GM12878 (cell line): Measurements from ENCODE around the gene DLK2. TPM values are rescaled to one million over a fixed set of nuclear protein-coding genes. Genes with fewer than 3 reads are reported as not detected.

Experiments
- ATAC-seq: fragments of 200-7000 bp; cut with Tn5 transposase; 3 replicates; pipeline ENCODE4 v1.9.1; 2020; ENCODE audit warnings: mild to moderate bottlenecking, moderate library complexity
- BruUV-seq: library from RNA; stranded (reverse); fragments of 400-500 nt; replicated peaks from 2 replicates; lab custom pipeline; 2021; lab: Mats Ljungman, UMichigan
- CTCF ChIA-PET: fragments of 300-600 bp; sonication (Branson Sonifier 250); formaldehyde crosslinking; extraction: SDS; loops from one replicate; lab custom pipeline; 2021; ENCODE audit warnings: inconsistent platforms; lab: Yijun Ruan, JAX
- POLR2A ChIA-PET: fragments of 350-600 bp; formaldehyde crosslinking; extraction: SDS; loops from one replicate; lab custom pipeline; 2021; ENCODE audit warnings: inconsistent platforms; lab: Charles Lee
- RAD21 ChIA-PET: fragments of 300-600 bp; sonication (Branson Sonifier 250); formaldehyde crosslinking; loops from one replicate; lab custom pipeline; 2023; ENCODE audit warnings: antibody characterized with exemption; ENCODE audit not compliant: unreplicated experiment; lab: Charles Lee
- SMC1A ChIA-PET: fragments of 300-600 bp; sonication (Branson Sonifier 250); formaldehyde crosslinking; loops from one replicate; lab custom pipeline; 2023; ENCODE audit not compliant: unreplicated experiment, uncharacterized antibody; lab: Charles Lee
- DNase-seq: peaks from one replicate; pipeline ENCODE4 v3.0.0-alpha.2; 2011; ENCODE audit warnings: low read depth, low spot score
- FAIRE-seq: peaks from 3 replicates; lab custom pipeline; 2011; peaks lifted over from hg19 to GRCh38; lab: Jason Lieb, UNC
- H2AFZ ChIP-seq: 2 replicates; pipeline ENCODE4 v1.6.0; 2011; ENCODE audit warnings: low read depth, low read length, control low read depth; ENCODE audit not compliant: control insufficient read depth
- H3K27ac ChIP-seq: 2 replicates; pipeline ENCODE4 v1.5.1; 2011; ENCODE audit warnings: control low read depth; ENCODE audit not compliant: control insufficient read depth, insufficient read depth
- H3K27me3 ChIP-seq, 2 experiments: replicated peaks in 1 of 2; 2 replicates each; pipeline versions ENCODE4 v1.6.0 to v1.6.1; 2011; ENCODE audit warnings: low read length in 1 of 2; ENCODE audit not compliant: control insufficient read depth in 2 of 2, insufficient read depth in 2 of 2
- H3K36me3 ChIP-seq, 2 experiments: 2 replicates each; pipeline ENCODE4 v1.5.1; 2011; ENCODE audit warnings: low read length in 1 of 2; ENCODE audit not compliant: control insufficient read depth in 2 of 2, insufficient read depth in 2 of 2
- H3K4me1 ChIP-seq: 2 replicates; pipeline ENCODE4 v1.6.1; 2011; ENCODE audit warnings: mild to moderate bottlenecking, low read length, moderate library complexity, mixed read lengths; ENCODE audit not compliant: control insufficient read depth, insufficient read depth
- H3K4me2 ChIP-seq: 2 replicates; pipeline ENCODE4 v1.6.0; 2011; ENCODE audit warnings: control low read depth; ENCODE audit not compliant: control insufficient read depth, insufficient read depth
- H3K4me3 ChIP-seq: fragments of 200-600 bp; sonication (generic); 2 replicates; pipeline ENCODE4 v1.5.1; 2016
- H3K79me2 ChIP-seq: 2 replicates; pipeline ENCODE4 v1.6.0; 2011; ENCODE audit warnings: low read length; ENCODE audit not compliant: control insufficient read depth, insufficient read depth
- H3K9ac ChIP-seq: 2 replicates; pipeline ENCODE4 v1.8.0; 2011; ENCODE audit warnings: low read length, control low read depth, mixed read lengths; ENCODE audit not compliant: control insufficient read depth, insufficient read depth
- H3K9me3 ChIP-seq: replicated peaks from 3 replicates; pipeline ENCODE4 v1.5.1; 2011; ENCODE audit warnings: mild to moderate bottlenecking, low read length; ENCODE audit not compliant: control insufficient read depth, insufficient read depth
- H4K20me1 ChIP-seq: 2 replicates; pipeline ENCODE4 v1.6.0; 2011; ENCODE audit not compliant: control insufficient read depth, insufficient read depth
- BCL11A ChIP-seq: IDR thresholded peaks from 2 replicates; pipeline ENCODE4 v1.6.1; 2011; ENCODE audit warnings: low read depth, low read length
- DPF2 ChIP-seq: fragments of 450-650 bp; IDR thresholded peaks from 2 replicates; pipeline ENCODE4 v1.6.1; 2017; ENCODE audit warnings: mild to moderate bottlenecking
- HDAC2 ChIP-seq: fragments of 200-600 bp; sonication (generic); IDR thresholded peaks from 2 replicates; pipeline ENCODE4 v1.6.1; 2017
- HSF1 ChIP-seq: fragments of 150-350 bp; IDR thresholded peaks from 2 replicates; pipeline ENCODE4 v1.6.1; 2014; ENCODE audit warnings: mild to moderate bottlenecking, low read depth, low read length
- LARP7 ChIP-seq: fragments of 450-650 bp; IDR thresholded peaks from 2 replicates; pipeline ENCODE4 v1.6.1; 2017; ENCODE audit warnings: mild to moderate bottlenecking
- NBN ChIP-seq: fragments of 450-650 bp; IDR thresholded peaks from 2 replicates; pipeline ENCODE4 v1.6.1; 2016
- NR2C2 ChIP-seq: IDR thresholded peaks from 2 replicates; pipeline ENCODE4 v1.6.1; 2011; ENCODE audit warnings: borderline replicate concordance, low read depth; ENCODE audit not compliant: control insufficient read depth, insufficient read length
- NR2F1 ChIP-seq: fragments of 450-650 bp; conservative IDR thresholded peaks from 2 replicates; pipeline ENCODE4 v1.6.1; 2017; ENCODE audit warnings: mild to moderate bottlenecking
- RELA ChIP-seq: fragments of 450-650 bp; IDR thresholded peaks from 2 replicates; pipeline ENCODE4 v1.8.0; 2014; ENCODE audit warnings: borderline replicate concordance; ENCODE audit not compliant: partially characterized antibody
- REST ChIP-seq: IDR thresholded peaks from 2 replicates; pipeline ENCODE4 v1.6.1; 2012; ENCODE audit warnings: mild to moderate bottlenecking, low read depth, low read length
- SREBF1 ChIP-seq: IDR thresholded peaks from 2 replicates; pipeline ENCODE4 v1.6.1; 2012; ENCODE audit warnings: mild to moderate bottlenecking, low read length
- WGBS: methylation state at CpG from one replicate; pipeline ENCODE4 v1.1.6; 2016; ENCODE audit warnings: low lambda C conversion rate; ENCODE audit not compliant: insufficient replicate concordance, insufficient coverage; ENCODE audit errors: missing lambda C conversion rate; 5-methylcytosine and 5-hydroxymethylcytosine counted together
- in situ Hi-C: fragments of 300-500 bp; cut with MboI; formaldehyde crosslinking; loops from 9 replicates; pipeline ENCODE4 v1.14.3; 2018; ENCODE audit warnings: mixed read lengths
- intact Hi-C: fragments of 100-400 bp; cut with micrococcal nuclease; formaldehyde crosslinking; loops from one replicate; pipeline ENCODE4 v1.14.2; 2022; ENCODE audit not compliant: unreplicated experiment
- polyA plus RNA-seq, 11 experiments: library from polyadenylated mRNA; depleted of rRNA in 4 of 11; unstranded in 6 of 11; stranded (reverse) in 5 of 11; fragments of >200 nt; fragmentation: Nextera tagmentation in 4 of 11; fragmentation: Illumina TruSeq in 1 of 11; extraction: Ambion mirVana in 4 of 11; extraction: Trizol in 1 of 11; gene quantifications; 1 replicate in 1 of 11; 2 replicates in 10 of 11; pipeline versions ENCODE4 v1.2.1 to v1.2.3, GENCODE V29; 2011 to 2016; ENCODE audit warnings: inconsistent platforms in 2 of 11, missing spikeins in 2 of 11, low read depth in 1 of 11
- total RNA-seq, 4 experiments: library from RNA; depleted of rRNA in 3 of 4; stranded (reverse); fragments of >200 nt in 3 of 4; fragmentation: Illumina TruSeq in 1 of 4; extraction: Trizol in 1 of 4; gene quantifications; 2 replicates each; pipeline versions ENCODE4 v1.2.1 to v1.2.3, GENCODE V29; 2013 to 2021
- TF ChIP-seq, protein P1 (sequence below): IDR thresholded peaks from 2 replicates; pipeline ENCODE4 v1.6.1; 2012; ENCODE audit warnings: improper control_type of control experiment, low read depth, low read length; ENCODE audit not compliant: insufficient replicate concordance

DLK2 gene
- total and polyA plus RNA-seq, 10 of the 15 experiments (the other 5 are each of a cell fraction or from before 2014, with no cell fraction given): 0.03 to 0.55 (median 0.38) TPM; not detected in 4

DNA sequence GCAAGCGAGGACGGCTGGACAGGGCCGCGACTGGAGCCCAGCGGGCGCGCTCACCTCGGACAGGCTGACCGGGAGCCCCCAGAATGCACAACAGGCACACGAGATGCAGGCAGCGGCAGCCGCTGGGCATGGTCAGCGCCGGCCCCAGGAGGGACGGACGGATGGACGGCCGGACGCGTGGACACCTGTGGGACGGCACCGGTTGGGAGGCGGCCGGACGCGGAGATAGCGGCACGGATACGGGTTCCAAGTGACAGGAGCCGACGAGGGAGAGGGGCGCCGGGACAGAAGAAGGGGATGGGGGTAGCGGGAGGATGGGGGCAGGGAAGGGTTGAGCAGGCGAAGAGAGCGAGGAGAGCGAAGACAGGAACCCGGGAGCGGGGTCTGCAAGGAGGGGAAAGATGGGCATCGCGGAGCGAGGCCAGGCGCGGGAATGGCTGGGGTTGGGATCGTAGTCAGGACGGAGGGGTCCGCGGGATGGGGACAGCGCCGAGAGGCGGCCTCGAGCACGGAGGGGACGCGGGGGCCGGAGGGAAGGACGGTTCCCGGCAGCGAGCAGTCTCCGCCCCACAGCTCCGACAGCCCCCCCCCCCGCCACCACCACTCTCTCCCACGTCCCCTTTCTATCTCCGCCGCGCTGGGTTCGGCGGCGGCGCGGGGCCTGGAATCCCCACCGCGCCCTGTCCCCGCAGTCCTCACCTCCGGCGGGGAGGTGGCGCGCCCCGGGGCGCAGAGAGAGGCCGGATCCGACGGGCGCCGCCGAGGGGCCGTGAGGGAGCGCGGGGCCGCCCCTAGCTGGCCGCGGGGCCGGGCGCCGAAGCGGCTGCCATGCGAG, 435 bp downstream of the DLK2 start:
- peak overlapping the region; percentile 47 for H2AFZ ChIP-seq
- ATAC-seq: peak; percentile 92
- DNase-seq: no peak
- H3K4me1 ChIP-seq: peaks cover 14% of the 10 kb centered on the region
- ChIA-PET RAD21 (interaction anchor here (0.7 to 5.3 kb wide), 3 partner anchors 13 to 52 kb away, joined by 3 to 22 read pairs (median 4); no protein-coding TSS in a partner anchor), SMC1A (interaction anchor here (0.6 to 2.5 kb wide), 3 partner anchors 52 to 94 kb away, joined by 3 to 6 read pairs (median 3); no protein-coding TSS in a partner anchor), POLR2A (interaction anchor here (0.5 to 1.6 kb wide), 5 partner anchors 11 to 143 kb away, joined by 3 to 4 read pairs (median 3); no protein-coding TSS in a partner anchor), CTCF (interaction anchor here (0.6 to 4.7 kb wide), 4 partner anchors 21 to 631 kb away, joined by 3 to 27 read pairs (median 4); no protein-coding TSS in a partner anchor)
- H4K20me1 ChIP-seq: no peaks in the 10 kb centered on the region
- BruUV-seq: no TSS peak
- FAIRE-seq: peak; percentile 77
- in situ Hi-C loops: no loop called here
- intact Hi-C loops: loop anchor here (2.0 to 10.0 kb wide), 2 partner anchors 52 to 620 kb away; no protein-coding TSS in a partner anchor
- WGBS: 2% methylated on average over 44 of the region's 97 CpGs
- no peaks in the 10 kb centered on the region for H3K79me2 ChIP-seq
- no peak overlapping the region for H3K27ac ChIP-seq
- H3K9me3 ChIP-seq: no peaks in the 10 kb centered on the region
- H3K9ac ChIP-seq: no peak overlapping the region
- H3K4me2 ChIP-seq: peak overlapping the region; percentile 93
- H3K4me3 ChIP-seq: peak overlapping the region; percentile 80; the same call in 1 of the 2 replicates
- peaks cover 0 to 1% of the 10 kb centered on the region in 2 experiments; a peak in 3 of 4 replicates for H3K36me3 ChIP-seq
- peaks cover 2 to 3% of the 10 kb centered on the region in 2 experiments; a peak in 3 of 4 replicates for H3K27me3 ChIP-seq
- TF ChIP-seq, protein P1, sequence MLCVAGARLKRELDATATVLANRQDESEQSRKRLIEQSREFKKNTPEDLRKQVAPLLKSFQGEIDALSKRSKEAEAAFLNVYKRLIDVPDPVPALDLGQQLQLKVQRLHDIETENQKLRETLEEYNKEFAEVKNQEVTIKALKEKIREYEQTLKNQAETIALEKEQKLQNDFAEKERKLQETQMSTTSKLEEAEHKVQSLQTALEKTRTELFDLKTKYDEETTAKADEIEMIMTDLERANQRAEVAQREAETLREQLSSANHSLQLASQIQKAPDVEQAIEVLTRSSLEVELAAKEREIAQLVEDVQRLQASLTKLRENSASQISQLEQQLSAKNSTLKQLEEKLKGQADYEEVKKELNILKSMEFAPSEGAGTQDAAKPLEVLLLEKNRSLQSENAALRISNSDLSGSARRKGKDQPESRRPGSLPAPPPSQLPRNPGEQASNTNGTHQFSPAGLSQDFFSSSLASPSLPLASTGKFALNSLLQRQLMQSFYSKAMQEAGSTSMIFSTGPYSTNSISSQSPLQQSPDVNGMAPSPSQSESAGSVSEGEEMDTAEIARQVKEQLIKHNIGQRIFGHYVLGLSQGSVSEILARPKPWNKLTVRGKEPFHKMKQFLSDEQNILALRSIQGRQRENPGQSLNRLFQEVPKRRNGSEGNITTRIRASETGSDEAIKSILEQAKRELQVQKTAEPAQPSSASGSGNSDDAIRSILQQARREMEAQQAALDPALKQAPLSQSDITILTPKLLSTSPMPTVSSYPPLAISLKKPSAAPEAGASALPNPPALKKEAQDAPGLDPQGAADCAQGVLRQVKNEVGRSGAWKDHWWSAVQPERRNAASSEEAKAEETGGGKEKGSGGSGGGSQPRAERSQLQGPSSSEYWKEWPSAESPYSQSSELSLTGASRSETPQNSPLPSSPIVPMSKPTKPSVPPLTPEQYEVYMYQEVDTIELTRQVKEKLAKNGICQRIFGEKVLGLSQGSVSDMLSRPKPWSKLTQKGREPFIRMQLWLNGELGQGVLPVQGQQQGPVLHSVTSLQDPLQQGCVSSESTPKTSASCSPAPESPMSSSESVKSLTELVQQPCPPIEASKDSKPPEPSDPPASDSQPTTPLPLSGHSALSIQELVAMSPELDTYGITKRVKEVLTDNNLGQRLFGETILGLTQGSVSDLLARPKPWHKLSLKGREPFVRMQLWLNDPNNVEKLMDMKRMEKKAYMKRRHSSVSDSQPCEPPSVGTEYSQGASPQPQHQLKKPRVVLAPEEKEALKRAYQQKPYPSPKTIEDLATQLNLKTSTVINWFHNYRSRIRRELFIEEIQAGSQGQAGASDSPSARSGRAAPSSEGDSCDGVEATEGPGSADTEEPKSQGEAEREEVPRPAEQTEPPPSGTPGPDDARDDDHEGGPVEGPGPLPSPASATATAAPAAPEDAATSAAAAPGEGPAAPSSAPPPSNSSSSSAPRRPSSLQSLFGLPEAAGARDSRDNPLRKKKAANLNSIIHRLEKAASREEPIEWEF: no peak
- TF ChIP-seq NR2F1: 0 out of 2 replicates have a peak, but pooled peaks have one; percentile 29
- 0 out of 2 replicates have a peak, but pooled peaks have one; percentile 5 for TF ChIP-seq HDAC2
- no peak for TF ChIP-seq BCL11A
- TF ChIP-seq NR2C2: no peak
- no peak for TF ChIP-seq HSF1
- no peak for TF ChIP-seq RELA
- TF ChIP-seq DPF2: 0 out of 2 replicates have a peak, but pooled peaks have one; percentile 20
- 0 out of 2 replicates have a peak, but pooled peaks have one; percentile 11 for TF ChIP-seq REST
- TF ChIP-seq LARP7: 0 out of 2 replicates have a peak, but pooled peaks have one; percentile 41
- 0 out of 2 replicates have a peak, but pooled peaks have one; percentile 44 for TF ChIP-seq NBN
- no peak for TF ChIP-seq SREBF1
